Calu3 (cell line): ENCODE data around the gene PPP4R4. TPM values are rescaled to one million over a fixed set of nuclear protein-coding genes. Genes with fewer than 3 reads are reported as not detected.
"Not testable (repeated sequence)": the region's sequence is repeated elsewhere in the genome, so short reads cannot be mapped to it uniquely, and the experiment has no call there.

Experiments used
- BruUV-seq: library from RNA; stranded (reverse); fragments of 400-500 nt; replicated peaks from 2 replicates; lab custom pipeline; 2021; lab: Mats Ljungman, UMichigan
- CTCF ChIA-PET: fragments of 300-600 bp; sonication (Branson Sonifier 250); formaldehyde crosslinking; loops from one replicate; lab custom pipeline; 2022; ENCODE audit warnings: antibody characterized with exemption; lab: Charles Lee
- DNase-seq: peaks from one replicate; pipeline ENCODE4 v3.0.0; 2022
- H3K27ac Mint-ChIP-seq: one replicate; pipeline ENCODE4 v1.8.0; 2022; ENCODE audit warnings: mixed read lengths; ENCODE audit not compliant: unreplicated experiment
- H3K27me3 Mint-ChIP-seq: one replicate; pipeline ENCODE4 v1.8.0; 2022; ENCODE audit warnings: mixed read lengths; ENCODE audit not compliant: unreplicated experiment
- H3K36me3 Mint-ChIP-seq: one replicate; pipeline ENCODE4 v1.8.0; 2022; ENCODE audit warnings: mild to moderate bottlenecking, moderate library complexity, mixed read lengths; ENCODE audit not compliant: insufficient read depth, unreplicated experiment
- H3K4me1 Mint-ChIP-seq: one replicate; pipeline ENCODE4 v1.8.0; 2022; ENCODE audit warnings: mild to moderate bottlenecking, low read depth, mixed read lengths; ENCODE audit not compliant: unreplicated experiment
- H3K4me3 Mint-ChIP-seq: one replicate; pipeline ENCODE4 v1.8.0; 2022; ENCODE audit warnings: mild to moderate bottlenecking, low read depth, moderate library complexity, mixed read lengths; ENCODE audit not compliant: unreplicated experiment
- H3K9me3 Mint-ChIP-seq: one replicate; pipeline ENCODE4 v1.8.0; 2022; ENCODE audit warnings: low read depth, mixed read lengths; ENCODE audit not compliant: unreplicated experiment
- CTCF ChIP-seq: fragments of 200-600 bp; IDR thresholded peaks from one replicate; pipeline ENCODE4 v1.8.0; 2022; ENCODE audit warnings: antibody characterized with exemption; ENCODE audit not compliant: unreplicated experiment
- intact Hi-C: fragments of 100-400 bp; cut with micrococcal nuclease; formaldehyde crosslinking; loops from one replicate; pipeline ENCODE4 v1.10.0; 2022; ENCODE audit not compliant: unreplicated experiment
- total RNA-seq: library from RNA; stranded (reverse); gene quantifications from 2 replicates; pipeline ENCODE4 v1.2.3, GENCODE V29; 2022

PPP4R4 gene
- total RNA-seq, 1 experiment from 2014 or later, result 0.78 TPM

- no peak for TF ChIP-seq CTCF
- Mint-ChIP-seq H3K4me1 (no peaks in the 10 kb centered on the region), H3K9me3 (no peaks in the 10 kb centered on the region), H3K36me3 (no peaks in the 10 kb centered on the region), H3K4me3 (no peak overlapping the region), H3K27ac (no peak overlapping the region), H3K27me3 (no peaks in the 10 kb centered on the region)
- no peak for DNase-seq
- BruUV-seq, result no TSS peak
- intact Hi-C loops, result no loop called here
- CTCF ChIA-PET, result no interaction called here
Observed at GRCh38 chr14:94239406-94239805, 65.3 kb downstream of the PPP4R4 start.

- no TSS peak for BruUV-seq
- CTCF ChIA-PET, result no interaction called here
- intact Hi-C loops, result no loop called here
- H3K4me3 Mint-ChIP-seq, result no peak overlapping the region
- no peaks in the 10 kb centered on the region for H3K4me1 Mint-ChIP-seq
- H3K27me3 Mint-ChIP-seq, result no peaks in the 10 kb centered on the region
- no peak for DNase-seq
- H3K9me3 Mint-ChIP-seq, result no peaks in the 10 kb centered on the region
- H3K27ac Mint-ChIP-seq, result no peak overlapping the region
- TF ChIP-seq CTCF, result no peak
- no peaks in the 10 kb centered on the region for H3K36me3 Mint-ChIP-seq
Observed at GRCh38 chr14:94244182-94244581, 70.1 kb downstream of the PPP4R4 start.

- CTCF ChIA-PET, H3K4me1 Mint-ChIP-seq, intact Hi-C loops, H3K27me3 Mint-ChIP-seq, DNase-seq, H3K9me3 Mint-ChIP-seq, BruUV-seq, H3K27ac Mint-ChIP-seq, H3K36me3 Mint-ChIP-seq, H3K4me3 Mint-ChIP-seq: not testable (repeated sequence)
Observed at GRCh38 chr14:94264195-94264594, 90.1 kb downstream of the PPP4R4 start.

GRCh38 chr14:94267352-94267751 lies 93.2 kb downstream of the PPP4R4 start:
- TF ChIP-seq CTCF, result no peak
- Mint-ChIP-seq H3K36me3 (no peaks in the 10 kb centered on the region), H3K27ac (no peak overlapping the region), H3K4me3 (no peak overlapping the region), H3K9me3 (peaks cover 4% of the 10 kb centered on the region), H3K27me3 (no peaks in the 10 kb centered on the region), H3K4me1 (peaks cover 12% of the 10 kb centered on the region)
- intact Hi-C loops, result no loop called here
- CTCF ChIA-PET, result no interaction called here
- no peak for DNase-seq
- BruUV-seq, result no TSS peak

GRCh38 chr14:94268582-94268981 lies 94.5 kb downstream of the PPP4R4 start:
- H3K27ac Mint-ChIP-seq, H3K27me3 Mint-ChIP-seq, H3K4me3 Mint-ChIP-seq, H3K36me3 Mint-ChIP-seq, intact Hi-C loops, BruUV-seq, DNase-seq, H3K9me3 Mint-ChIP-seq, CTCF ChIA-PET: not testable (repeated sequence)
- H3K4me1 Mint-ChIP-seq, result peaks cover 12% of the 10 kb centered on the region
